Lung (tissue), 12 donors: Measurements from ENCODE around the gene MCM5. TPM values are rescaled to one million over a fixed set of nuclear protein-coding genes. Genes with fewer than 3 reads are reported as not detected.

Experiments used
- ATAC-seq: fragments of 200-7000 bp; cut with Tn5 transposase; one replicate; pipeline ENCODE4 v1.9.1; 2020; ENCODE audit warnings: moderate number of reproducible peaks; ENCODE audit not compliant: insufficient read depth, low FRiP score
- DNase-seq, 3 donors: peaks; one replicate each; pipeline ENCODE4 v3.0.0-alpha.2; 2013 to 2017
- H3K27ac ChIP-seq, 2 donors: one replicate each; pipeline ENCODE4 v1.5.1; 2013; ENCODE audit warnings: mild to moderate bottlenecking in 2 of 2, moderate library complexity in 2 of 2, control low read depth in 1 of 2, inconsistent platforms in 1 of 2, low read depth in 1 of 2, low read length in 1 of 2
- H3K27me3 ChIP-seq, 3 donors: one replicate each; pipeline ENCODE4 v1.5.1; 2013; ENCODE audit warnings: low read length in 2 of 3; ENCODE audit not compliant: control insufficient read depth in 3 of 3, insufficient read depth in 3 of 3
- H3K36me3 ChIP-seq, 4 donors: one replicate each; pipeline ENCODE4 v1.5.1; 2013; ENCODE audit warnings: low read length in 4 of 4, mild to moderate bottlenecking in 1 of 4, moderate library complexity in 1 of 4; ENCODE audit not compliant: control insufficient read depth in 4 of 4, insufficient read depth in 4 of 4
- H3K4me1 ChIP-seq, 5 donors: one replicate each; pipeline ENCODE4 v1.5.1; 2013; ENCODE audit warnings: low read length in 5 of 5, mild to moderate bottlenecking in 2 of 5, moderate library complexity in 1 of 5; ENCODE audit not compliant: control insufficient read depth in 5 of 5, insufficient read depth in 5 of 5
- H3K4me3 ChIP-seq: one replicate; pipeline ENCODE4 v1.5.1; 2013; ENCODE audit warnings: mild to moderate bottlenecking, control low read depth, moderate library complexity
- H3K9ac ChIP-seq, 2 donors: one replicate each; pipeline ENCODE4 v1.5.1; 2013; ENCODE audit warnings: low read length in 2 of 2, control low read depth in 1 of 2; ENCODE audit not compliant: insufficient read depth in 1 of 2
- H3K9me3 ChIP-seq, 4 donors: one replicate each; pipeline ENCODE4 v1.5.1; 2013; ENCODE audit warnings: low read length in 3 of 4, mild to moderate bottlenecking in 1 of 4, moderate library complexity in 1 of 4; ENCODE audit not compliant: control insufficient read depth in 4 of 4, insufficient read depth in 3 of 4
- CTCF ChIP-seq: IDR thresholded peaks from 2 replicates; pipeline ENCODE4 v1.5.1; 2012; ENCODE audit warnings: mild to moderate bottlenecking; ENCODE audit errors: control extremely low read depth, extremely low read depth
- WGBS, 2 donors: extraction: QIAGEN DNeasy Blood & Tissue Kit; methylation state at CpG; one replicate each; pipeline ENCODE4 v1.1.7; 2013; 5-methylcytosine and 5-hydroxymethylcytosine counted together
- polyA plus RNA-seq, 2 donors: library from polyadenylated mRNA; stranded (reverse); fragments of 200-250 nt; gene quantifications; one replicate each; pipeline ENCODE4 v1.2.1, GENCODE V29; 2013
- total RNA-seq, 2 donors: library from RNA; depleted of rRNA in 1 of 2; stranded (reverse); fragments of >200 nt in 1 of 2; gene quantifications; one replicate each; pipeline ENCODE4 v1.2.1, GENCODE V29; 2014 to 2021
- donor health status: control.
- donor health status: control.
- donor health status: Bipolar disorder and iron deficiency.
- donor health status: healthy.
- donor health status: DM: yes; HTN: yes; CAD: no.

Gene MCM5
- total and polyA plus RNA-seq, 4 donors: 17.6 to 43.1 (median 25.9) TPM

- TF ChIP-seq CTCF: no peak
- DNase-seq (no peak), ATAC-seq (no peak)
- no peak overlapping the region for H3K9ac ChIP-seq
- no peak overlapping the region for H3K4me3 ChIP-seq
- peaks cover 0 to 12% (median 6%) of the 10 kb centered on the region in 5 donors for H3K4me1 ChIP-seq
- 94% methylated on average over 6 of the region's 6 CpGs for WGBS, 2 donors
- H3K27ac ChIP-seq: no peak overlapping the region
- H3K36me3 ChIP-seq: no peaks in the 10 kb centered on the region
- H3K9me3 ChIP-seq: peaks cover 0 to 2% (median 0%) of the 10 kb centered on the region in 4 donors
- no peaks in the 10 kb centered on the region for H3K27me3 ChIP-seq
These were observed 72.5 kb downstream of the MCM5 start for GRCh38 chr22:35472488-35472887.

GRCh38 chr22:35473971-35474370 is 74.0 kb downstream of the MCM5 start:
- Histone ChIP-seq H3K27ac (no peak overlapping the region), H3K36me3 (no peaks in the 10 kb centered on the region), H3K4me1 (peaks cover 0 to 14% (median 4%) of the 10 kb centered on the region in 5 donors), H3K9me3 (peaks cover 0 to 2% (median 0%) of the 10 kb centered on the region in 4 donors), H3K27me3 (no peaks in the 10 kb centered on the region), H3K9ac (no peak overlapping the region), H3K4me3 (no peak overlapping the region)
- DNase-seq: no peak
- TF ChIP-seq CTCF: no peak
- 91 to 93% methylated on average over 4 of the region's 4 CpGs for WGBS, 2 donors
- ATAC-seq: no peak

Other genes starting within 250 kb of the MCM5 start
- gene HMGXB4, start 142.6 kb upstream of the MCM5 start, total RNA-seq: 10 to 100 TPM; 14.7 to 24.5 TPM
- gene HMGXB4, start 142.6 kb upstream of the MCM5 start, polyA plus RNA-seq: 1 to 10 TPM; 7.6 to 10.0 TPM
- gene TOM1, start 100.2 kb upstream of the MCM5 start, total RNA-seq: 10 to 100 TPM; 53.4 to 80.8 TPM
- gene TOM1, start 100.2 kb upstream of the MCM5 start, polyA plus RNA-seq: 100 to 1,000 TPM in 1 of 2 donors, 10 to 100 TPM in 1; 64.4 to 131 TPM
- 100 to 1,000 TPM in 1 of 2 donors, 10 to 100 TPM in 1; 59.9 to 151 TPM for gene HMOX1, start 19.0 kb upstream of the MCM5 start, total RNA-seq
- 100 to 1,000 TPM; 120 to 930 TPM for gene HMOX1, start 19.0 kb upstream of the MCM5 start, polyA plus RNA-seq
- gene RASD2, start 140.7 kb downstream of the MCM5 start, total RNA-seq: 1 to 10 TPM in 1 of 2 donors, under 1 TPM in 1; 0.14 to 1.1 TPM
- under 1 TPM; 0.40 to 0.47 TPM for gene RASD2, start 140.7 kb downstream of the MCM5 start, polyA plus RNA-seq
- gene MB, start 217.2 kb downstream of the MCM5 start, total RNA-seq: 1 to 10 TPM; 1.5 to 2.0 TPM
- gene MB, start 217.2 kb downstream of the MCM5 start, polyA plus RNA-seq: 1 to 10 TPM; 1.3 to 3.1 TPM
- gene APOL6, start 248.3 kb downstream of the MCM5 start, total RNA-seq: 10 to 100 TPM; 31.1 to 34.1 TPM
- gene APOL6, start 248.3 kb downstream of the MCM5 start, polyA plus RNA-seq: 10 to 100 TPM in 1 of 2 donors, 1 to 10 TPM in 1; 9.6 to 13.6 TPM